Astrocyte of the spinal cord (primary cell): Measurements from ENCODE around the gene ZNF12.

Source experiments
- DNase-seq: peaks from one replicate; pipeline ENCODE4 v3.0.0; 2011; ENCODE audit warnings: low read depth, low spot score
- H3K4me3 ChIP-seq: 2 replicates; pipeline ENCODE4 v1.5.1; 2011; ENCODE audit warnings: low read depth, mild to moderate bottlenecking, low read length, moderate library complexity
- CTCF ChIP-seq: IDR thresholded peaks from 2 replicates; pipeline ENCODE4 v1.5.1; 2012; ENCODE audit warnings: low read depth, mild to moderate bottlenecking, low read length, inconsistent platforms
- in situ Hi-C: cut with HindIII; loops from 2 replicates; pipeline ENCODE4 v1.10.0; 2017; ENCODE audit warnings: low sequenced_read_pairs

Gene ZNF12

GRCh38 chr7:6708304-6708703, 1.6 kb upstream of the ZNF12 start:
- TF ChIP-seq CTCF = no peak
- in situ Hi-C loops = no loop called here
- no peak overlapping the region for H3K4me3 ChIP-seq

GRCh38 chr7:6705959-6706665, 635 bp downstream of the ZNF12 start:
- peak; percentile 25 for DNase-seq
- in situ Hi-C loops = no loop called here
- H3K4me3 ChIP-seq = peak overlapping the region; percentile 92
- no peak for TF ChIP-seq CTCF

More at GRCh38 chr7:6708304-6708703, 1.6 kb upstream of the ZNF12 start:
- DNase-seq = no peak

- in situ Hi-C loops = no loop called here
- DNase-seq = no peak
- no peak for TF ChIP-seq CTCF
- H3K4me3 ChIP-seq = no peak overlapping the region
Observed at GRCh38 chr7:6701860-6702259, 4.9 kb downstream of the ZNF12 start.

- in situ Hi-C loops = no loop called here
- no peak overlapping the region for H3K4me3 ChIP-seq
- no peak for DNase-seq
- TF ChIP-seq CTCF = no peak
Observed at GRCh38 chr7:6700793-6701192, 6.0 kb downstream of the ZNF12 start.

- H3K4me3 ChIP-seq = no peak overlapping the region
- in situ Hi-C loops = no loop called here
- TF ChIP-seq CTCF = no peak
- peak; percentile 41 for DNase-seq
Observed at GRCh38 chr7:6691609-6692106, 15.1 kb downstream of the ZNF12 start.

GRCh38 chr7:6691103-6691502, 15.6 kb downstream of the ZNF12 start:
- TF ChIP-seq CTCF = no peak
- no peak overlapping the region for H3K4me3 ChIP-seq
- in situ Hi-C loops = no loop called here
- DNase-seq = no peak
